K562 (cell line): ENCODE data around the gene PITHD1. TPM values are rescaled to one million over a fixed set of nuclear protein-coding genes. Genes with fewer than 3 reads are reported as not detected.
A peak's percentile ranks its signal among the peaks of the same experiment; 100 is the strongest.

ENCODE experiments used
- ATAC-seq: fragments of 200-7000 bp; cut with Tn5 transposase; 3 replicates; pipeline ENCODE4 v1.9.1; 2020; ENCODE audit warnings: moderate library complexity
- BruUV-seq: library from RNA; stranded (reverse); fragments of 400-500 nt; replicated peaks from 2 replicates; lab custom pipeline; 2021; lab: Mats Ljungman, UMichigan
- CTCF ChIA-PET: fragments of 300-600 bp; formaldehyde crosslinking; extraction: SDS; loops from one replicate; lab custom pipeline; 2021; ENCODE audit warnings: low intra/inter-chr PET ratio; lab: Yijun Ruan, JAX
- POLR2A ChIA-PET: fragments of 300-600, 350-650 bp; sonication (Branson Sonifier 250); formaldehyde crosslinking; extraction: SDS; loops from one replicate; lab custom pipeline; 2021; ENCODE audit warnings: antibody characterized with exemption, inconsistent platforms; lab: Yijun Ruan, JAX
- DNase-seq, 4 experiments: peaks; one replicate each; pipeline versions ENCODE4 v3.0.0 to v3.0.0-alpha.2; 2011 to 2018; ENCODE audit warnings: low spot score in 3 of 4, mixed read lengths in 3 of 4; ENCODE audit errors: extremely low read depth in 1 of 4
- FAIRE-seq: peaks from 2 replicates; lab custom pipeline; 2011; peaks lifted over from hg19 to GRCh38; lab: Jason Lieb, UNC
- H2AFZ ChIP-seq: 2 replicates; pipeline ENCODE4 v1.6.0; 2011; ENCODE audit warnings: low read depth, low read length, control low read depth, inconsistent platforms
- H3K27ac ChIP-seq: fragments of 200-600 bp; 3 replicates; pipeline ENCODE4 v1.8.0; 2011; ENCODE audit warnings: low read depth, mild to moderate bottlenecking, control low read depth, inconsistent platforms, low read length, moderate library complexity, mixed read lengths; ENCODE audit errors: extremely low read depth
- H3K27me3 ChIP-seq, 2 experiments: fragments of 300-600 bp in 1 of 2; 2 replicates in 1 of 2; 3 replicates in 1 of 2; pipeline versions ENCODE4 v1.6.0 to v1.8.0; 2011; ENCODE audit warnings: inconsistent platforms in 2 of 2, low read length in 2 of 2, mild to moderate bottlenecking in 1 of 2, mixed read lengths in 1 of 2, moderate library complexity in 1 of 2; ENCODE audit not compliant: control insufficient read depth in 2 of 2, insufficient read depth in 2 of 2
- H3K36me3 ChIP-seq: fragments of 300-600 bp; 3 replicates; pipeline ENCODE4 v1.8.0; 2011; ENCODE audit warnings: mild to moderate bottlenecking, low read length, inconsistent platforms; ENCODE audit not compliant: control insufficient read depth, insufficient read depth
- H3K4me1 ChIP-seq, 2 experiments: fragments of 200-600 bp in 1 of 2; replicated peaks in 1 of 2; 2 replicates in 1 of 2; 3 replicates in 1 of 2; pipeline versions ENCODE4 v1.5.1 to v1.8.0; 2011; ENCODE audit warnings: inconsistent platforms in 2 of 2, low read length in 2 of 2, mild to moderate bottlenecking in 1 of 2, mixed read lengths in 1 of 2, moderate library complexity in 1 of 2; ENCODE audit not compliant: control insufficient read depth in 2 of 2, insufficient read depth in 2 of 2
- H3K4me2 ChIP-seq: 2 replicates; pipeline ENCODE4 v1.6.1; 2011; ENCODE audit warnings: low read length, control low read depth, inconsistent platforms, mixed read lengths; ENCODE audit not compliant: insufficient read depth
- H3K4me3 ChIP-seq: fragments of 200-600 bp; sonication (generic), shearing (Covaris generic); 2 replicates; pipeline ENCODE4 v1.5.1; 2016; ENCODE audit warnings: control low read depth, inconsistent platforms
- H3K79me2 ChIP-seq: fragments of 200-600 bp; 3 replicates; pipeline ENCODE4 v1.8.0; 2011; ENCODE audit warnings: low read length, inconsistent platforms; ENCODE audit not compliant: control insufficient read depth, insufficient read depth
- H3K9ac ChIP-seq, 2 experiments: 2 replicates each; pipeline versions ENCODE4 v1.6.0 to v1.6.1; 2011; ENCODE audit warnings: low read depth in 2 of 2, low read length in 2 of 2, control low read depth in 1 of 2, inconsistent platforms in 1 of 2, mild to moderate bottlenecking in 1 of 2, mixed read lengths in 1 of 2; ENCODE audit not compliant: insufficient read depth in 1 of 2
- H3K9me1 ChIP-seq: one replicate; pipeline ENCODE4 v1.6.0; 2011; ENCODE audit warnings: inconsistent platforms, mild to moderate bottlenecking, low read length, moderate library complexity; ENCODE audit not compliant: control insufficient read depth, insufficient read depth
- H3K9me3 ChIP-seq: replicated peaks from 2 replicates; pipeline ENCODE4 v1.5.1; 2011; ENCODE audit warnings: low read depth, low read length, inconsistent platforms; ENCODE audit not compliant: control insufficient read depth, insufficient read depth
- H4K20me1 ChIP-seq: replicated peaks from 2 replicates; pipeline ENCODE4 v1.6.1; 2011; ENCODE audit warnings: low read length, inconsistent platforms, mixed read lengths; ENCODE audit not compliant: control insufficient read depth, insufficient read depth
- CTCF ChIP-seq, 3 experiments: IDR thresholded peaks in 2 of 3; conservative IDR thresholded peaks in 1 of 3; 2 replicates each; pipeline ENCODE4 v1.5.1; 2011 to 2012; ENCODE audit warnings: low read length in 3 of 3, mild to moderate bottlenecking in 3 of 3, control low read depth in 2 of 3, improper control_type of control experiment in 1 of 3, inconsistent platforms in 1 of 3, low read depth in 1 of 3, mixed read lengths in 1 of 3, moderate library complexity in 1 of 3; ENCODE audit not compliant: insufficient read depth in 2 of 3
- ESRRA ChIP-seq: fragments of 450-650 bp; IDR thresholded peaks from 2 replicates; pipeline ENCODE4 v1.6.1; 2014; ENCODE audit warnings: low read depth, mild to moderate bottlenecking, moderate library complexity, borderline replicate concordance
- HMGN3 ChIP-seq: IDR thresholded peaks from 2 replicates; pipeline ENCODE4 v1.6.1; 2011; ENCODE audit warnings: borderline replicate concordance, low read depth, mild to moderate bottlenecking, mixed read lengths, low read length; ENCODE audit not compliant: insufficient read length; ENCODE audit errors: extremely low read depth
- NR2F6 ChIP-seq: fragments of 450-650 bp; formaldehyde crosslinking; IDR thresholded peaks from 2 replicates; pipeline ENCODE4 v1.4.0; 2020; ENCODE audit warnings: mild to moderate bottlenecking
- RBFOX2 ChIP-seq: fragments of 200-400 bp; formaldehyde crosslinking; IDR thresholded peaks from 2 replicates; pipeline ENCODE4 v1.6.1; 2017; ENCODE audit warnings: low read depth, mild to moderate bottlenecking, low read length, moderate library complexity
- RBM34 ChIP-seq: fragments of 200-400 bp; formaldehyde crosslinking; IDR thresholded peaks from 2 replicates; pipeline ENCODE4 v1.6.1; 2018; ENCODE audit warnings: low read length, borderline replicate concordance; ENCODE audit not compliant: insufficient read depth
- ZFP91 ChIP-seq: sonication (generic); formaldehyde crosslinking; IDR thresholded peaks from 2 replicates; pipeline ENCODE4 v1.8.0; 2022; ENCODE audit warnings: mild to moderate bottlenecking, missing genetic modification reagents
- ZMIZ1 ChIP-seq, 2 experiments: fragments of 150-350 bp in 1 of 2; IDR thresholded peaks; 2 replicates each; pipeline ENCODE4 v1.6.1; 2012 to 2016; ENCODE audit warnings: low read depth in 2 of 2, low read length in 2 of 2, mild to moderate bottlenecking in 1 of 2, moderate library complexity in 1 of 2
- ZNF644 ChIP-seq: fragments of 200-800 bp; sonication (Bioruptor generic); IDR thresholded peaks from 2 replicates; pipeline ENCODE4 v1.6.1; 2016; ENCODE audit warnings: low read depth, missing genetic modification characterization, missing compliant biosample characterization
- ZNF75A ChIP-seq: fragments of 450-650 bp; formaldehyde crosslinking; IDR thresholded peaks from 2 replicates; pipeline ENCODE4 v1.4.0; 2020; ENCODE audit warnings: mild to moderate bottlenecking
- WGBS: fragments of 100-300 bp; shearing (Covaris generic); methylation state at CpG from one replicate; pipeline ENCODE4 v1.1.6; 2016; ENCODE audit warnings: low coverage, mixed read lengths; ENCODE audit not compliant: insufficient coverage; ENCODE audit errors: missing lambda C conversion rate; 5-methylcytosine and 5-hydroxymethylcytosine counted together
- in situ Hi-C: fragments of 300-500 bp; cut with MboI; formaldehyde crosslinking; loops from 4 replicates; pipeline ENCODE4 v1.15.0; 2018; ENCODE audit warnings: inconsistent platforms, mixed read lengths
- intact Hi-C: fragments of 100-400 bp; cut with micrococcal nuclease; formaldehyde crosslinking; loops from 2 replicates; pipeline ENCODE4 v1.14.2; 2022
- polyA plus RNA-seq, 8 experiments: library from polyadenylated mRNA; depleted of rRNA in 4 of 8; stranded (reverse) in 5 of 8; unstranded in 3 of 8; fragments of >200 nt; fragmentation: Nextera tagmentation in 2 of 8; fragmentation: Illumina TruSeq in 1 of 8; extraction: Ambion mirVana in 2 of 8; extraction: Trizol in 1 of 8; gene quantifications; 2 replicates each; pipeline versions ENCODE4 v1.2.1 to v1.2.3, GENCODE V29; 2011 to 2014; ENCODE audit warnings: inconsistent platforms in 1 of 8, missing spikeins in 1 of 8
- total RNA-seq, 7 experiments: library from RNA; depleted of rRNA in 6 of 7; stranded (reverse); fragments of >200 nt in 6 of 7; fragmentation: Illumina TruSeq in 2 of 7; extraction: Trizol in 2 of 7; gene quantifications; 2 replicates each; pipeline versions ENCODE4 v1.2.1 to v1.2.3, GENCODE V29; 2011 to 2021; ENCODE audit warnings: low replicate concordance in 1 of 7

The PITHD1 gene
- total and polyA plus RNA-seq, 9 of the 15 experiments (the other 6 are each of a cell fraction or from before 2014, with no cell fraction given) = 46.5 to 175 (median 149) TPM

- in situ Hi-C loops = no loop called here
- intact Hi-C loops = no loop called here
- H3K79me2 ChIP-seq = peaks cover 44% of the 10 kb centered on the region
- ChIA-PET POLR2A (interaction anchor here (0.6 to 10.2 kb wide), 4 partner anchors 10 to 348 kb away, joined by 3 to 197 read pairs (median 3); partner anchors contain the start of genes PITHD1 and PNRC2), CTCF (no interaction called here)
- no peaks in the 10 kb centered on the region for H3K27me3 ChIP-seq
- FAIRE-seq (no peak), ATAC-seq (no peak), DNase-seq (no peak)
- H3K36me3 ChIP-seq = peaks cover 62% of the 10 kb centered on the region; the same call in 2 of the 3 replicates
- BruUV-seq = no TSS peak
- peaks cover under 1% of the 10 kb centered on the region; the same call in 1 of the 2 replicates for H4K20me1 ChIP-seq
- WGBS = 87% methylated on average over 15 of the region's 17 CpGs
- H2AFZ ChIP-seq = no peak overlapping the region
- no peak overlapping the region for H3K27ac ChIP-seq
- no peak overlapping the region for H3K4me3 ChIP-seq
- no peak overlapping the region for H3K4me2 ChIP-seq
- H3K9ac ChIP-seq = peak overlapping the region in 1 of 2 experiments; percentile 31; a peak in 1 of 4 replicates
- peaks cover 33 to 71% of the 10 kb centered on the region in 2 experiments for H3K4me1 ChIP-seq
- H3K9me3 ChIP-seq = no peaks in the 10 kb centered on the region
- H3K9me1 ChIP-seq = peaks cover 5% of the 10 kb centered on the region
- TF ChIP-seq ZFP91 (CRISPR knock-in tag) (no peak), RBM34 (no peak), ZNF75A (CRISPR knock-in tag) (no peak), ESRRA (no peak), CTCF (IDR thresholded peaks at IDR 0.05 in 2 of 3, conservative IDR thresholded peaks at IDR 0.05 in 1 of 3; ENCODE audit: insufficient read depth in 2 of 3, low read depth in 1 of 3, low read length in 3 of 3) (peak in 2 of 3 experiments; percentile 2 to 22; a peak in 1 of 6 replicates), RBFOX2 (peak; percentile 2; the same call in 1 of the 2 replicates), HMGN3 (no peak), ZMIZ1 (IDR thresholded peaks at IDR 0.05; ENCODE audit: low read depth in 2 of 2, low read length in 2 of 2) (no peak), NR2F6 (CRISPR knock-in tag) (no peak), ZNF644 (no peak)
Observed at GRCh38 chr1:23796466-23797271, 18.5 kb downstream of the PITHD1 start.
